Activated CD8-positive, alpha-beta memory T cell treated with anti-CD3 and anti-CD28 coated beads, Interleukin-2, amount 50 U/mL, for 1 hour (primary cell): ENCODE results near the gene PTGS1.
"Not testable (repeated sequence)": the region's sequence is repeated elsewhere in the genome, so short reads cannot be mapped to it uniquely, and the experiment has no call there.

Source experiments
- DNase-seq: peaks from one replicate; pipeline ENCODE4 v3.0.0-alpha.2; 2020; ENCODE audit errors: extremely low read depth

The PTGS1 gene

GRCh38 chr9:122398371-122398924 is 27.6 kb downstream of the PTGS1 start:
- no peak for DNase-seq

GRCh38 chr9:122401896-122402295 is 31.1 kb downstream of the PTGS1 start:
- DNase-seq: no peak

- DNase-seq: no peak
Measured at GRCh38 chr9:122402403-122402871, 31.6 kb downstream of the PTGS1 start.

GRCh38 chr9:122402874-122403273 is 32.0 kb downstream of the PTGS1 start:
- DNase-seq: no peak

- no peak for DNase-seq
Measured at GRCh38 chr9:122403381-122404000, 32.7 kb downstream of the PTGS1 start.

GRCh38 chr9:122405304-122406069 is 34.7 kb downstream of the PTGS1 start:
- not testable (repeated sequence) for DNase-seq

GRCh38 chr9:122406070-122406890 is 35.5 kb downstream of the PTGS1 start:
- no peak for DNase-seq

GRCh38 chr9:122414108-122414507 is 43.3 kb downstream of the PTGS1 start:
- DNase-seq: not testable (repeated sequence)

- no peak for DNase-seq
Measured at GRCh38 chr9:122418016-122418415, 47.2 kb downstream of the PTGS1 start.

GRCh38 chr9:122420315-122420714 is 49.5 kb downstream of the PTGS1 start:
- no peak for DNase-seq

- DNase-seq: no peak
Measured at GRCh38 chr9:122425087-122425486, 54.3 kb downstream of the PTGS1 start.

GRCh38 chr9:122426723-122427122 is 55.9 kb downstream of the PTGS1 start:
- DNase-seq: no peak

GRCh38 chr9:122442568-122442967 is 71.7 kb downstream of the PTGS1 start:
- DNase-seq: no peak

- DNase-seq: no peak
Measured at GRCh38 chr9:122444041-122444733, 73.4 kb downstream of the PTGS1 start.
